ENCODE data around the gene RAP1GDS1.
"Not testable (repeated sequence)": the region's sequence is repeated elsewhere in the genome, so short reads cannot be mapped to it uniquely, and the experiment has no call there.

RAP1GDS1 gene

GRCh38 chr4:98326168-98326567 is 65.0 kb downstream of the RAP1GDS1 start:
- TF ChIP-seq CTCF (IDR thresholded peaks at IDR 0.05; ENCODE audit: low read length, missing control alignments), result no peak
- DNase-seq (ENCODE audit: low read depth), result no peak
- H3K4me3 ChIP-seq (replicated peaks; ENCODE audit: low read depth, low read length), result no peak overlapping the region

DNA sequence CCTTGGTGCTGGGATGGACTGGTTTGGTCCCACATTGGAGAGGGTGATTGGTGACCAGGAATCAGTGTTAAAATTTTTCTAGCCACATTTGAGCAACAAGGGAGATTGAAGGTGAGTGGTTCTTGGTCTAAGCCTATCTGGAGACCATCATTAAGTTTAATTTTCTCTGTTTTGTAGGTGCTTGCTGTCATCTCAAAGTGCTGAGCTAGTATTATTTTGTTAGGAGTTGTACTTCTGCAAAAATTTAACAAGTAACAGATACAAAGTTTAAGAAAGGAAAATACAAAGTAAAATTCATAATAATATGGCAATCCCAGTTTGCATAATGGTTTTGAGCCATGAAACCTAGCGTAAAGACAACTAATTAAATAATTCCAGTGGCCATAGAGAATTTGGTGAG is 66.5 kb downstream of the RAP1GDS1 start:
- no peak for DNase-seq (ENCODE audit: low read depth)
- no peak for TF ChIP-seq CTCF (IDR thresholded peaks at IDR 0.05; ENCODE audit: low read length, missing control alignments)
- H3K4me3 ChIP-seq (replicated peaks; ENCODE audit: low read depth, low read length), result no peak overlapping the region

DNA sequence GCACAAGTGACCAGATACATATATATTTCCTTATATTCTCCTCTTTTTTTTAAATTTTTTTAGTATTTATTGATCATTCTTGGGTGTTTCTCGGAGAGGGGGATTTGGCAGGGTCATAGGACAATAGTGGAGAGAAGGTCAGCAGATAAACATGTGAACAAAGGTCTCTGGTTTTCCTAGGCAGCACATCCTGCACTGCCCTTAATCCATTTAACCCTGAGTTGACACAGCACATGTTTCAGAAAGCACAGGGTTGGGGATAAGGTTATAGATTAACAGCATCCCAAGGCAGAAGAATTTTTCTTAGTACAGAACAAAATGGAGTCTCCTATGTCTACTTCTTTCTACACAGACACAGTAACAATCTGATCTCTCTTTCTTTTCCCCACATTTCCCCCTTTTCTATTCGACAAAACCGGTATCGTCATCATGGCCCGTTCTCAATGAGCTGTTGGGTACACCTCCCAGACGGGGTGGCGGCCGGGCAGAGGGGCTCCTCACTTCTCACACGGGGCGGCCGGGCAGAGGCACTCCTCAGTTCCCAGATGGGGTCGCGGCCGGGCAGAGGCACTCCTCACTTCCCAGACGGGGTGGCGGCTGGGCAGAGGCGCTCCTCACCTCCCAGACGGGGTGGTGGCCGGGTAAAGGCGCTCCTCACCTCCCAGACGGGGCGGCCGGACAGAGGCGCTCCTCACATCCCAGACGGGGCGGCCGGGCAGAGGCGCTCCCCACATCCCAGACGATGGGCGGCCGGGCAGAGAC is 68.9 kb downstream of the RAP1GDS1 start:
- not testable (repeated sequence) for H3K4me3 ChIP-seq (replicated peaks; ENCODE audit: low read depth, low read length); DNase-seq (ENCODE audit: low read depth)

GRCh38 chr4:98332017-98332416 is 70.8 kb downstream of the RAP1GDS1 start:
- H3K4me3 ChIP-seq (replicated peaks; ENCODE audit: low read depth, low read length), result no peak overlapping the region
- DNase-seq (ENCODE audit: low read depth), result no peak
- TF ChIP-seq CTCF (IDR thresholded peaks at IDR 0.05; ENCODE audit: low read length, missing control alignments), result no peak

- TF ChIP-seq CTCF (IDR thresholded peaks at IDR 0.05; ENCODE audit: low read length, missing control alignments), result no peak
- H3K4me3 ChIP-seq (replicated peaks; ENCODE audit: low read depth, low read length), result no peak overlapping the region
- DNase-seq (ENCODE audit: low read depth), result no peak
Measured at GRCh38 chr4:98334461-98334860, 73.3 kb downstream of the RAP1GDS1 start.

DNA sequence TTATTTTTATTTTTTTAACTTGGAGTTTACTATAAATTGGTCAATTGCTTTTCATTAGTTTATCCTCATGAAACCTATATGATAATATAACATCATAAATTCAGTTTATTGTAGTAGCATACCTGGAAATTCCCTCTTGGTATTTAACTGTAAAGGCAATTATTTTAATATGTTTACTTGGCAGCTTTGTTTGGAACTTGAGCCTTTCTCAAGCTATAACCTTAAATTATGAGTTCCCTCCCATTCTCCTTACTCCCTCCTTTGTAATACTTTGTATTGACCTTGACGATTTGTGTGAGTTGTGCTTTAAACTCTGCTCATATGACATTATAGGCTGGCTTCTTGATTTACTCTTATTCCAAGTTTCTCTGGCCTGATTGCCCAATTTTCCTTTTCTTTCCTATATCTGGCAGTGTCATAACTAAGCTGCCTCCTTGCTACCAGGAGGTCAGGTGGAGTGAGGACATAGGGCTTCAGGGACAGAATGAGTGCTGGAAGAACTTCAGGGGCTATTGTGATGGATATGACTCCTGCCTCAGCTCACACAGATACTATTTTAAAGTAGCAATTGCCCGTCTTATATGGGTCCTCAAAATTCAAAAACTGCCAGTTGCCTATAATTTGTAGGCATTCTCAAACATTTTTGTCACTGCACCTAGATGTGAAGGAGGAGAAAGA is 77.7 kb downstream of the RAP1GDS1 start:
- peak; percentile 21 for DNase-seq (ENCODE audit: low read depth)
- no peak overlapping the region for H3K4me3 ChIP-seq (replicated peaks; ENCODE audit: low read depth, low read length)
- TF ChIP-seq CTCF (IDR thresholded peaks at IDR 0.05; ENCODE audit: low read length, missing control alignments), result no peak

GRCh38 chr4:98341309-98341708 is 80.1 kb downstream of the RAP1GDS1 start:
- peak; percentile 45 for DNase-seq (ENCODE audit: low read depth)
- TF ChIP-seq CTCF (IDR thresholded peaks at IDR 0.05; ENCODE audit: low read length, missing control alignments), result peak; percentile 8
- H3K4me3 ChIP-seq (replicated peaks; ENCODE audit: low read depth, low read length), result no peak overlapping the region
